Measurements from ENCODE around the gene ROPN1L. TPM values are rescaled to one million over a fixed set of nuclear protein-coding genes. Genes with fewer than 3 reads are reported as not detected.

ROPN1L gene
- total RNA-seq, 1 experiment from 2014 or later: 0.82 TPM

DNA sequence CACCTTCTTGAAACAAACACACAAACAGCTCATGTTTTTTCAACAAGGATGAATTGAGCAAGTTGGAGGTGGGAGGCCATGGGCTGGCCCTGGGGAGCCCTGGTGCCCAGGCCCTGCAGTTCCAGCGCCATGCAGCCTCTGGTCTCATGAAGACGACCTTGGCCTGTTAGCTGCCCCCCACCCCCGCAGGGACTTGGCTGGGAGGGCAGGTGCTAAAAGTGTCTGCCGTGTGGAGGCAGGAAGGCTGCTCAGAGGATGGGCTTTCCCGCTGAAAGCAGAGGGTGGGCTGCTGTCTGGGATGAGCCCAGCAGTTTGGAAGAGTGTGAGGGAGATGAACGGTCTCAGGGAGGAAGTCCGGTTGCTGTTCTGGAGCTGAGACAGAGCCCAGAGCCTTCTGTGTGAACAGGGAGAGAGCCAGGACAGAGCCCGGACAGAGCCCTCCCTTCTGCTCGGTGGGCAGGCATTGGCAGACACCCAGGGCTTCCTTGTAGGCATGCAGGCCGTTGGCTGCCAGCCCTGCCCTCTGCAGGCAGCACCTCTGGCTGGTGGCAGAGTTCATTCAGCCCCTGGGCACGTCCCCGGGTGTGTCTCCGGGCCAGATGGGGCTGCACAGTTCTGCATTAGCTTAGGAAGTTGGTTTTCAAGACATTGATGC is 18.7 kb downstream of the ROPN1L start:
- Mint-ChIP-seq H3K9me3 (ENCODE audit: unreplicated experiment) (no peaks in the 10 kb centered on the region), H3K27ac (ENCODE audit: low read depth, unreplicated experiment) (no peak overlapping the region), H3K36me3 (ENCODE audit: insufficient read depth, unreplicated experiment) (no peaks in the 10 kb centered on the region), H3K4me3 (ENCODE audit: unreplicated experiment) (no peak overlapping the region), H3K4me1 (ENCODE audit: insufficient read depth, unreplicated experiment) (peaks cover 46% of the 10 kb centered on the region), H3K27me3 (ENCODE audit: insufficient read depth, unreplicated experiment) (no peaks in the 10 kb centered on the region)
- DNase-seq (ENCODE audit: unreplicated experiment): peak; percentile 72
- POLR2A ChIA-PET: interaction anchor here (1.2 to 1.5 kb wide), 2 partner anchors 9 to 11 kb away, joined by 3 to 4 read pairs; no protein-coding TSS in a partner anchor
- no TSS peak for BruUV-seq (replicated peaks)
- CTCF ChIA-PET: interaction anchor here (0.6 to 0.7 kb wide), 2 partner anchors 37 to 165 kb away, joined by 3 to 4 read pairs; no protein-coding TSS in a partner anchor
- intact Hi-C loops (cut with micrococcal nuclease): no loop called here
- TF ChIP-seq, protein P1, sequence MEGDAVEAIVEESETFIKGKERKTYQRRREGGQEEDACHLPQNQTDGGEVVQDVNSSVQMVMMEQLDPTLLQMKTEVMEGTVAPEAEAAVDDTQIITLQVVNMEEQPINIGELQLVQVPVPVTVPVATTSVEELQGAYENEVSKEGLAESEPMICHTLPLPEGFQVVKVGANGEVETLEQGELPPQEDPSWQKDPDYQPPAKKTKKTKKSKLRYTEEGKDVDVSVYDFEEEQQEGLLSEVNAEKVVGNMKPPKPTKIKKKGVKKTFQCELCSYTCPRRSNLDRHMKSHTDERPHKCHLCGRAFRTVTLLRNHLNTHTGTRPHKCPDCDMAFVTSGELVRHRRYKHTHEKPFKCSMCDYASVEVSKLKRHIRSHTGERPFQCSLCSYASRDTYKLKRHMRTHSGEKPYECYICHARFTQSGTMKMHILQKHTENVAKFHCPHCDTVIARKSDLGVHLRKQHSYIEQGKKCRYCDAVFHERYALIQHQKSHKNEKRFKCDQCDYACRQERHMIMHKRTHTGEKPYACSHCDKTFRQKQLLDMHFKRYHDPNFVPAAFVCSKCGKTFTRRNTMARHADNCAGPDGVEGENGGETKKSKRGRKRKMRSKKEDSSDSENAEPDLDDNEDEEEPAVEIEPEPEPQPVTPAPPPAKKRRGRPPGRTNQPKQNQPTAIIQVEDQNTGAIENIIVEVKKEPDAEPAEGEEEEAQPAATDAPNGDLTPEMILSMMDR (IDR thresholded peaks at IDR 0.05; ENCODE audit: unreplicated experiment): no peak

DNA sequence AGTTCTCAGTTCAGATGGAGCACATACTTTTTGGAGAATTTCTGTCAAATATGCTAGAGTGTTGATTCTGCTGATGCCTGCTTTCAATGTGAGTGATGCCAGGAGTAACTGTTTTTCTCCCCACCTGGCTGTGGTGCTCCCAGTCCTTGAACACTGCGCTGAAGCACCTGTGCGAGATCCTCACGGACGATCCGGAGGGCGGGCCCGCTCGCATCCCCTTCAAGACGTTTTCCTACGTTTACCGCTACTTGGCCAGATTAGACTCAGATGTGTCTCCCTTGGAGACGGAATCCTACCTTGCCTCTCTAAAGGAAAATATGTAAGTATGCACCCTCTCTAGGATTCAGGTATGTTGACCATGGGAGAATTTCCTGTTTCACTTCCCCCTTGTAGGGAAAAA is 19.4 kb downstream of the ROPN1L start:
- intact Hi-C loops (cut with micrococcal nuclease): no loop called here
- peaks cover 45% of the 10 kb centered on the region for H3K4me1 Mint-ChIP-seq (ENCODE audit: insufficient read depth, unreplicated experiment)
- no peak for DNase-seq (ENCODE audit: unreplicated experiment)
- no TSS peak for BruUV-seq (replicated peaks)
- H3K4me3 Mint-ChIP-seq (ENCODE audit: unreplicated experiment): no peak overlapping the region
- TF ChIP-seq, protein P1 (IDR thresholded peaks at IDR 0.05; ENCODE audit: unreplicated experiment): no peak
- H3K36me3 Mint-ChIP-seq (ENCODE audit: insufficient read depth, unreplicated experiment): no peaks in the 10 kb centered on the region
- no peaks in the 10 kb centered on the region for H3K27me3 Mint-ChIP-seq (ENCODE audit: insufficient read depth, unreplicated experiment)
- ChIA-PET CTCF (no interaction called here), POLR2A (interaction anchor here (1.2 kb wide), 1 partner anchor 11 kb away, joined by 3 read pairs; no protein-coding TSS in a partner anchor)
- peak overlapping the region; percentile 1 for H3K27ac Mint-ChIP-seq (ENCODE audit: low read depth, unreplicated experiment)
- H3K9me3 Mint-ChIP-seq (ENCODE audit: unreplicated experiment): no peaks in the 10 kb centered on the region

DNA sequence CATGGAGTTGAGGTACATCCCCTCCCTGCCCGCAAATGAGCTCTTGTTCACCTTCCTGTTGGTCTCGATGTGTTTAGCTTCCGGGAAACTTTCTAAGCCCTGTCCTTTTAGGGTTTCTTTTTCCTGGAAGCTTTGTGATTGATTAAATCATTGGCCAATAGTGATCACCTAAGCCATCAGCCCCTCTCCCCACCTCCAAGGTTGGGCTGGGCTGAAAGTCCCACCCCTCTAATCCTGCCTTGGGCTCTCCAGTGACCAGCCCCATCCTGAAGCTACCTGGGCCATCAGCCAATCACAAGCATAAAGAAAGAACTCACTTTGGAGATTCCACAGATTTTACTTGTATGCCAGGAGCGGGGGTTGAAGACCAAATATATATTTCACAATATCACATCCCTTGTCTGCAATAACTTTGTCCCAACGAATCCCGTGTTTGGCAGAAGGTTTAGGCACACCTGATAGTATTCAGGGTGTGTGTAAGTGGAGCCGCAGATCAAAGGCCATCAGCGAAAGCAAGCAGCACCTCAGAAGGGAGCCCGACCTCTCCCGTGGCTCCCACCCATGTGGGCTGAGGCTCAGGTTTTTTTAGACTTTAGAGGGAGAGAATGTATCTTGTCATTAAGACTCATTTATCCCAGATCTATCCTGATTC is 20.4 kb downstream of the ROPN1L start:
- H3K27me3 Mint-ChIP-seq (ENCODE audit: insufficient read depth, unreplicated experiment): no peaks in the 10 kb centered on the region
- TF ChIP-seq, protein P1 (IDR thresholded peaks at IDR 0.05; ENCODE audit: unreplicated experiment): no peak
- BruUV-seq (replicated peaks): no TSS peak
- ChIA-PET CTCF (interaction anchor here (0.6 to 1.7 kb wide), 5 partner anchors 9 to 165 kb away, joined by 3 to 5 read pairs (median 3); no protein-coding TSS in a partner anchor), POLR2A (interaction anchor here (0.8 to 1.2 kb wide), 3 partner anchors 9 to 65 kb away, joined by 3 to 5 read pairs (median 3); no protein-coding TSS in a partner anchor)
- H3K9me3 Mint-ChIP-seq (ENCODE audit: unreplicated experiment): no peaks in the 10 kb centered on the region
- H3K4me3 Mint-ChIP-seq (ENCODE audit: unreplicated experiment): no peak overlapping the region
- peaks cover 44% of the 10 kb centered on the region for H3K4me1 Mint-ChIP-seq (ENCODE audit: insufficient read depth, unreplicated experiment)
- peak overlapping the region; percentile 52 for H3K27ac Mint-ChIP-seq (ENCODE audit: low read depth, unreplicated experiment)
- peak; percentile 75 for DNase-seq (ENCODE audit: unreplicated experiment)
- H3K36me3 Mint-ChIP-seq (ENCODE audit: insufficient read depth, unreplicated experiment): no peaks in the 10 kb centered on the region
- intact Hi-C loops (cut with micrococcal nuclease): no loop called here

DNA sequence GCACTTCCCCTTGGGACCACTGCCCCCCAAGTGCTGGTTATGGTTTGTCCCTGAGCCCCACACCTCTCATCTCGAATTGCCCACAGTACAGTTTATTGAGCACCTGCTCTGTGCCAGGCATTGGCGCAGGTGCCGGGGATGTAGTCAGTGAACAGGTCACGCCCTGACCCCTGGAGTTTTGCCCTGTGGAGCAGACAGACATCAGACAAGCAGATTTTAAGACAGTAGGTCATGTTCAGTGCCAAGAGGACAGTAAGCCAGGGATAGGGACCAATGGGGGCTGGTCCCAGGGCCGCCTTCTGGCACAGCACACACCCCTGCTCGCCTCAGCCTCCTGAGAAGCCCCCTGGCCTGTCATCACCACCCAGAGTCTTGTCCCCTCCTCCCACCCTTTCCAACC is 21.9 kb downstream of the ROPN1L start:
- H3K9me3 Mint-ChIP-seq (ENCODE audit: unreplicated experiment): no peaks in the 10 kb centered on the region
- peaks cover 59% of the 10 kb centered on the region for H3K4me1 Mint-ChIP-seq (ENCODE audit: insufficient read depth, unreplicated experiment)
- no peak overlapping the region for H3K27ac Mint-ChIP-seq (ENCODE audit: low read depth, unreplicated experiment)
- TF ChIP-seq, protein P1 (IDR thresholded peaks at IDR 0.05; ENCODE audit: unreplicated experiment): no peak
- no peak for DNase-seq (ENCODE audit: unreplicated experiment)
- H3K4me3 Mint-ChIP-seq (ENCODE audit: unreplicated experiment): no peak overlapping the region
- no peaks in the 10 kb centered on the region for H3K27me3 Mint-ChIP-seq (ENCODE audit: insufficient read depth, unreplicated experiment)
- ChIA-PET CTCF (interaction anchor here (0.7 kb wide), 1 partner anchor 164 kb away, joined by 3 read pairs; no protein-coding TSS in a partner anchor), POLR2A (no interaction called here)
- intact Hi-C loops (cut with micrococcal nuclease): no loop called here
- H3K36me3 Mint-ChIP-seq (ENCODE audit: insufficient read depth, unreplicated experiment): no peaks in the 10 kb centered on the region
- BruUV-seq (replicated peaks): no TSS peak
